Activated gamma-delta T cell treated with anti-CD3 and anti-CD28 coated beads, Interleukin-2, amount 50 U/mL, for 16 hours (primary cell): Measurements from ENCODE around the gene RPGRIP1.
"Not testable (repeated sequence)": the region's sequence is repeated elsewhere in the genome, so short reads cannot be mapped to it uniquely, and the experiment has no call there.

Experiments used
- DNase-seq: peaks from one replicate; pipeline ENCODE4 v3.0.0-alpha.2; 2020; ENCODE audit warnings: low read depth

The RPGRIP1 gene

GRCh38 chr14:21279783-21280182, at the start of gene RPGRIP1:
TSS of gene RPGRIP1 (plus strand) at chr14:21280083. CDS start at chr14:21287977, 7,894 bp downstream.
- DNase-seq, result no peak

- no peak for DNase-seq
Measured at GRCh38 chr14:21231020-21231652, 48.7 kb upstream of the RPGRIP1 start.

- no peak for DNase-seq
Measured at GRCh38 chr14:21233457-21234076, 46.3 kb upstream of the RPGRIP1 start.

GRCh38 chr14:21234112-21234511, 45.8 kb upstream of the RPGRIP1 start:
- DNase-seq, result no peak

GRCh38 chr14:21236948-21237797, 42.7 kb upstream of the RPGRIP1 start:
- DNase-seq, result no peak

- DNase-seq, result no peak
Measured at GRCh38 chr14:21238823-21239518, 40.9 kb upstream of the RPGRIP1 start.

GRCh38 chr14:21240417-21240816, 39.5 kb upstream of the RPGRIP1 start:
- DNase-seq, result no peak

GRCh38 chr14:21241218-21241819, 38.6 kb upstream of the RPGRIP1 start:
- no peak for DNase-seq

- no peak for DNase-seq
Measured at GRCh38 chr14:21244544-21244943, 35.3 kb upstream of the RPGRIP1 start.

- DNase-seq, result no peak
Measured at GRCh38 chr14:21245813-21246212, 34.1 kb upstream of the RPGRIP1 start.

GRCh38 chr14:21248338-21248737, 31.5 kb upstream of the RPGRIP1 start:
- no peak for DNase-seq

GRCh38 chr14:21248739-21249411, 31.0 kb upstream of the RPGRIP1 start:
- no peak for DNase-seq

- no peak for DNase-seq
Measured at GRCh38 chr14:21251215-21251614, 28.7 kb upstream of the RPGRIP1 start.

GRCh38 chr14:21252149-21252548, 27.7 kb upstream of the RPGRIP1 start:
- DNase-seq, result no peak

- no peak for DNase-seq
Measured at GRCh38 chr14:21255385-21256101, 24.3 kb upstream of the RPGRIP1 start.

- DNase-seq, result not testable (repeated sequence)
Measured at GRCh38 chr14:21256102-21256447, 23.8 kb upstream of the RPGRIP1 start.

GRCh38 chr14:21256539-21257393, 23.1 kb upstream of the RPGRIP1 start:
- DNase-seq, result no peak

- DNase-seq, result no peak
Measured at GRCh38 chr14:21257394-21257909, 22.4 kb upstream of the RPGRIP1 start.

GRCh38 chr14:21258005-21258888, 21.6 kb upstream of the RPGRIP1 start:
- no peak for DNase-seq
